HG03521 (cell line): Measurements from ENCODE around the gene EXOC6B.

Experiments
- ATAC-seq: cut with Tn5 transposase; IDR thresholded peaks from one replicate; pipeline ENCODE4 v1.9.1; 2021; ENCODE audit warnings: mild to moderate bottlenecking, moderate library complexity; ENCODE audit not compliant: unreplicated experiment

The EXOC6B gene

GRCh38 chr2:72139874-72140620, 685.8 kb downstream of the EXOC6B start:
- ATAC-seq, result no peak

GRCh38 chr2:72139471-72139873, 686.4 kb downstream of the EXOC6B start:
- no peak for ATAC-seq

GRCh38 chr2:72138921-72139381, 686.9 kb downstream of the EXOC6B start:
- no peak for ATAC-seq

GRCh38 chr2:72138011-72138881, 687.6 kb downstream of the EXOC6B start:
- ATAC-seq, result no peak

GRCh38 chr2:72137498-72138010, 688.3 kb downstream of the EXOC6B start:
- peak; percentile 78 for ATAC-seq

GRCh38 chr2:72136933-72137497, 688.8 kb downstream of the EXOC6B start:
- no peak for ATAC-seq

- ATAC-seq, result no peak
These were observed 689.5 kb downstream of the EXOC6B start for GRCh38 chr2:72136331-72136730.

GRCh38 chr2:72135921-72136320, 689.9 kb downstream of the EXOC6B start:
- ATAC-seq, result no peak

GRCh38 chr2:72134997-72135800, 690.6 kb downstream of the EXOC6B start:
- no peak for ATAC-seq

- no peak for ATAC-seq
These were observed 691.3 kb downstream of the EXOC6B start for GRCh38 chr2:72134408-72134996.

GRCh38 chr2:72133721-72134407, 692.0 kb downstream of the EXOC6B start:
- no peak for ATAC-seq

GRCh38 chr2:72132981-72133720, 692.7 kb downstream of the EXOC6B start:
- ATAC-seq, result no peak

GRCh38 chr2:72131916-72132841, 693.7 kb downstream of the EXOC6B start:
- ATAC-seq, result no peak

- no peak for ATAC-seq
These were observed 694.4 kb downstream of the EXOC6B start for GRCh38 chr2:72131371-72131891.

- no peak for ATAC-seq
These were observed 695.0 kb downstream of the EXOC6B start for GRCh38 chr2:72130659-72131360.

GRCh38 chr2:72129681-72130340, 696.0 kb downstream of the EXOC6B start:
- no peak for ATAC-seq
